Endothelial cell (in vitro differentiated cells): ENCODE measurements around the gene C1orf21. TPM values are rescaled to one million over a fixed set of nuclear protein-coding genes. Genes with fewer than 3 reads are reported as not detected.

ENCODE experiments used
- DNase-seq: peaks from one replicate; pipeline ENCODE4 v3.0.0; 2021; ENCODE audit warnings: low spot score
- H3K27ac Mint-ChIP-seq: one replicate; pipeline ENCODE4 v1.8.0; 2021; ENCODE audit warnings: mixed read lengths, inconsistent platforms; ENCODE audit not compliant: unreplicated experiment
- H3K27me3 Mint-ChIP-seq: one replicate; pipeline ENCODE4 v1.8.0; 2021; ENCODE audit warnings: mild to moderate bottlenecking, moderate library complexity, mixed read lengths, inconsistent platforms; ENCODE audit not compliant: unreplicated experiment
- H3K36me3 Mint-ChIP-seq: one replicate; pipeline ENCODE4 v1.8.0; 2021; ENCODE audit warnings: mild to moderate bottlenecking, low read depth, mixed read lengths, inconsistent platforms; ENCODE audit not compliant: unreplicated experiment
- H3K4me1 Mint-ChIP-seq: one replicate; pipeline ENCODE4 v1.8.0; 2021; ENCODE audit warnings: mild to moderate bottlenecking, mixed read lengths, inconsistent platforms; ENCODE audit not compliant: unreplicated experiment
- H3K4me3 Mint-ChIP-seq: one replicate; pipeline ENCODE4 v1.8.0; 2021; ENCODE audit warnings: mild to moderate bottlenecking, mixed read lengths, inconsistent platforms; ENCODE audit not compliant: unreplicated experiment
- H3K9me3 Mint-ChIP-seq: one replicate; pipeline ENCODE4 v1.8.0; 2021; ENCODE audit warnings: mixed read lengths, inconsistent platforms; ENCODE audit not compliant: unreplicated experiment
- total RNA-seq: library from RNA; stranded (reverse); fragmentation: NEBNext Ultra II Directional; extraction: Animal tissue kit (Norgen Biotek cat#: 25700); gene quantifications from one replicate; pipeline ENCODE4 v1.2.1, GENCODE V29; 2021; ENCODE audit not compliant: unreplicated experiment
- TF ChIP-seq, protein P1 (sequence below): fragments of 200-600 bp; sonication (generic); IDR thresholded peaks from one replicate; pipeline ENCODE4 v1.5.0; 2021; ENCODE audit warnings: antibody characterized with exemption; ENCODE audit not compliant: unreplicated experiment

The C1orf21 gene
- total RNA-seq, 1 donor from 2014 or later, result 7.5 TPM

DNA sequence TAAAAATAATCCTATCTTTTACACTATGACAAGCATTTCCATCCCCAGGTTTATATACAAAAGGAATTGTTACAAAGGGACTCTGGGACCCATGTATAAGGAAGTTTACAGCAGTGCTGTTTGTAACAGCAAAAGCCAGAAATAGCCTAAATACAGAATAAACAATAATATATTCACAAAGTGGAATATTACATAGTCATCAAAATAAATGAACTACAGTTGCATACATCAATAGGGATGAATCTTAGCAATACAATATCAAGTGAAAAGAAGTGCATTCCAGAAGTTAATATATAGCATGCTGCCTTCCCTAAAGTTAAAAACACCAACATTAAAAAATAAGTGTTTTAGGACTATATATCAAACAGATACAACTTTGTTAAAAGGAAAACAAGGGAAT is 290.5 kb downstream of the C1orf21 start:
- no peaks in the 10 kb centered on the region for H3K9me3 Mint-ChIP-seq
- no peak for DNase-seq
- H3K4me1 Mint-ChIP-seq, result no peaks in the 10 kb centered on the region
- peaks cover 5% of the 10 kb centered on the region for H3K36me3 Mint-ChIP-seq
- TF ChIP-seq, protein P1, sequence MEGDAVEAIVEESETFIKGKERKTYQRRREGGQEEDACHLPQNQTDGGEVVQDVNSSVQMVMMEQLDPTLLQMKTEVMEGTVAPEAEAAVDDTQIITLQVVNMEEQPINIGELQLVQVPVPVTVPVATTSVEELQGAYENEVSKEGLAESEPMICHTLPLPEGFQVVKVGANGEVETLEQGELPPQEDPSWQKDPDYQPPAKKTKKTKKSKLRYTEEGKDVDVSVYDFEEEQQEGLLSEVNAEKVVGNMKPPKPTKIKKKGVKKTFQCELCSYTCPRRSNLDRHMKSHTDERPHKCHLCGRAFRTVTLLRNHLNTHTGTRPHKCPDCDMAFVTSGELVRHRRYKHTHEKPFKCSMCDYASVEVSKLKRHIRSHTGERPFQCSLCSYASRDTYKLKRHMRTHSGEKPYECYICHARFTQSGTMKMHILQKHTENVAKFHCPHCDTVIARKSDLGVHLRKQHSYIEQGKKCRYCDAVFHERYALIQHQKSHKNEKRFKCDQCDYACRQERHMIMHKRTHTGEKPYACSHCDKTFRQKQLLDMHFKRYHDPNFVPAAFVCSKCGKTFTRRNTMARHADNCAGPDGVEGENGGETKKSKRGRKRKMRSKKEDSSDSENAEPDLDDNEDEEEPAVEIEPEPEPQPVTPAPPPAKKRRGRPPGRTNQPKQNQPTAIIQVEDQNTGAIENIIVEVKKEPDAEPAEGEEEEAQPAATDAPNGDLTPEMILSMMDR, result no peak
- H3K27me3 Mint-ChIP-seq, result no peaks in the 10 kb centered on the region
- H3K27ac Mint-ChIP-seq, result no peak overlapping the region
- no peak overlapping the region for H3K4me3 Mint-ChIP-seq
